Left ventricle myocardium inferior (tissue), 1 donor: ENCODE data around the gene SLC35D1. TPM values are rescaled to one million over a fixed set of nuclear protein-coding genes. Genes with fewer than 3 reads are reported as not detected.
"Not testable (repeated sequence)": the region's sequence is repeated elsewhere in the genome, so short reads cannot be mapped to it uniquely, and the experiment has no call there.

Source experiments
- DNase-seq: peaks from one replicate; pipeline ENCODE4 v3.0.0-alpha.2; 2020
- H3K27ac ChIP-seq: fragments of 200-600 bp; replicated peaks from 2 replicates; pipeline ENCODE4 v1.8.0; 2021
- H3K27me3 ChIP-seq: fragments of 200-600 bp; 2 replicates; pipeline ENCODE4 v1.8.0; 2021; ENCODE audit warnings: low read depth
- H3K36me3 ChIP-seq: fragments of 200-600 bp; 2 replicates; pipeline ENCODE4 v1.8.0; 2021
- H3K4me1 ChIP-seq: fragments of 200-600 bp; 2 replicates; pipeline ENCODE4 v1.8.0; 2021
- H3K4me3 ChIP-seq: fragments of 200-600 bp; 2 replicates; pipeline ENCODE4 v1.8.0; 2021; ENCODE audit warnings: mild to moderate bottlenecking, moderate library complexity
- H3K9me3 ChIP-seq: fragments of 200-600 bp; replicated peaks from 2 replicates; pipeline ENCODE4 v1.8.0; 2021
- intact Hi-C: fragments of 100-400 bp; cut with micrococcal nuclease; formaldehyde crosslinking; loops from one replicate; pipeline ENCODE4 v1.11.0; 2022
- total RNA-seq: library from RNA; stranded (reverse); fragmentation: NEBNext Ultra II Directional; extraction: Animal tissue kit (Norgen Biotek cat#: 25700); gene quantifications from one replicate; pipeline ENCODE4 v1.2.1, GENCODE V29; 2021
- TF ChIP-seq, protein P1 (sequence below): fragments of 200-600 bp; IDR thresholded peaks from 2 replicates; pipeline ENCODE4 v1.8.0; 2021; ENCODE audit warnings: antibody characterized with exemption, mild to moderate bottlenecking, borderline replicate concordance
- donor health status: DM: no; HTN: yes; CAD: no; lungs with severe emphysema.

The SLC35D1 gene
- total RNA-seq, 1 donor from 2014 or later, result 2.6 TPM

DNA sequence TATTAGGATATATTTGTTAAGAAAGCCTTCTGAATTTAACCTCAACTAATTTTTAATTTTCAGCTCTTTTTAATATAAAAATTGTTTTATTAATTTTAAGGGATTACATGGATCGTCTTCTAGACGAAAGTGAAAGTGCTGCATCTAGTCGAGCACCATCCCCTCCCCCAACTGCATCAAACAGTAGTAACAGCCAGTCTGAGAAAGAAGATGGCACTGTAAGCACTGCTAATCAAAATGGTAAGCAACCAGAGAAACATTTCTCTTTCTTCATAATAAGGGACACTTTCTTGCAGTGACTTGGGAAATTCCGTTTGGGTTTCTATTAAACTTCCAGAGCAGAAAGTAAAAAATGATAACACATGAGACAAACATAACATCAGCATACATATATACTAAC, 72.3 kb downstream of the SLC35D1 start:
- Histone ChIP-seq H3K36me3 (peaks cover 89% of the 10 kb centered on the region), H3K4me3 (peak overlapping the region; percentile 55), H3K27ac (peak overlapping the region; percentile 53), H3K27me3 (no peaks in the 10 kb centered on the region), H3K9me3 (no peaks in the 10 kb centered on the region), H3K4me1 (peaks cover 19% of the 10 kb centered on the region)
- DNase-seq, result no peak
- TF ChIP-seq, protein P1, sequence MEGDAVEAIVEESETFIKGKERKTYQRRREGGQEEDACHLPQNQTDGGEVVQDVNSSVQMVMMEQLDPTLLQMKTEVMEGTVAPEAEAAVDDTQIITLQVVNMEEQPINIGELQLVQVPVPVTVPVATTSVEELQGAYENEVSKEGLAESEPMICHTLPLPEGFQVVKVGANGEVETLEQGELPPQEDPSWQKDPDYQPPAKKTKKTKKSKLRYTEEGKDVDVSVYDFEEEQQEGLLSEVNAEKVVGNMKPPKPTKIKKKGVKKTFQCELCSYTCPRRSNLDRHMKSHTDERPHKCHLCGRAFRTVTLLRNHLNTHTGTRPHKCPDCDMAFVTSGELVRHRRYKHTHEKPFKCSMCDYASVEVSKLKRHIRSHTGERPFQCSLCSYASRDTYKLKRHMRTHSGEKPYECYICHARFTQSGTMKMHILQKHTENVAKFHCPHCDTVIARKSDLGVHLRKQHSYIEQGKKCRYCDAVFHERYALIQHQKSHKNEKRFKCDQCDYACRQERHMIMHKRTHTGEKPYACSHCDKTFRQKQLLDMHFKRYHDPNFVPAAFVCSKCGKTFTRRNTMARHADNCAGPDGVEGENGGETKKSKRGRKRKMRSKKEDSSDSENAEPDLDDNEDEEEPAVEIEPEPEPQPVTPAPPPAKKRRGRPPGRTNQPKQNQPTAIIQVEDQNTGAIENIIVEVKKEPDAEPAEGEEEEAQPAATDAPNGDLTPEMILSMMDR, result no peak
- intact Hi-C loops, result no loop called here

DNA sequence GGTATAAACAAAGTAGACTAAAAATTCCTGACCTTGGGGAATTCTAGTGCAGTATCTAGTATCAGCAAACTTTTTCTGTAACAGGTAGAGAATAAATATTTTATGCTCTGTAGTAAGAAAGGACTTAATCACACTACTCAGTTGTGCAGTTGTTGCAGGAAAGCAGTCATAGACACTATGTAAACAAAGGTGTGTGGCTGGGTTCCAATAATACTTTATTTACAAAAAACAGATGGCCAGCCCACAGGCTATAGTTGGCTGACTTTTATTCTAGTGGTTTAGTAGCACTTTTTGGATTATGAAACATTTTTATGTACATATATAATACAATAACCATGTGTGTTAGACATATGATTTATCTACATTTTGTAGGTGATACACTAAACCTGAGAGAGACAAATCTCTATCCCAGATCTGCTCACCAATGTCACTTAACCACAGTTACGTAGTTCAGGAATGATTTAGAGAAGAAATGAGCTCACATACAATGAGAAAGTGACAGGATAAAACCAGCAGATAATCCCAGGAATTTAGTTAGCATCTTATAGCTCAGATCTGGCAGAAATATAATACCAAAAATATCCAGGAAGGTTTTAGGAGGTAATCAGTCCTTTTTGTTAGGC, 73.1 kb downstream of the SLC35D1 start:
- TF ChIP-seq, protein P1, result no peak
- Histone ChIP-seq H3K27me3 (no peaks in the 10 kb centered on the region), H3K4me3 (peak overlapping the region; percentile 55), H3K4me1 (peaks cover 19% of the 10 kb centered on the region), H3K36me3 (peaks cover 87% of the 10 kb centered on the region), H3K27ac (peak overlapping the region; percentile 53), H3K9me3 (no peaks in the 10 kb centered on the region)
- DNase-seq, result no peak
- intact Hi-C loops, result no loop called here

DNA sequence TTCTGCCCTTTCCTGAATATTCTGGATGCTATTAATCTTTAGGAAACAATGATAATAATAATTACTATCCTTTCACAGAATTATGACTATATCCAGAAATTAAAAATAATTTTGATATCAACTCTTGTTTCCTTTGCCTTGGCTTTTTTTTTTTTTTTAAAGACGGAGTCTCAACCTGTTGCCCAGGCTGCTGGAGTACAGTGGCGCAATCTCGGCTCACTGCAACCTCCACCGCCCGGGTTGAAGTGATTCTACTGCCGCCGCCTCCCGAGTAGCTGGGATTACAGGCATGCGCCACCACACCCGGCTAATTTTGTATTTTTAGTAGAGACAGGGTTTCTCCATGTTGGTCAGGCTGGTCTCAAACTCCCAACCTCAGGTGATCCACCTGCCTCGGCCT, 74.3 kb downstream of the SLC35D1 start:
- H3K27me3 ChIP-seq, intact Hi-C loops, H3K4me3 ChIP-seq, DNase-seq, H3K9me3 ChIP-seq, H3K27ac ChIP-seq: not testable (repeated sequence)
- Histone ChIP-seq H3K36me3 (peaks cover 90% of the 10 kb centered on the region), H3K4me1 (peaks cover 19% of the 10 kb centered on the region)

DNA sequence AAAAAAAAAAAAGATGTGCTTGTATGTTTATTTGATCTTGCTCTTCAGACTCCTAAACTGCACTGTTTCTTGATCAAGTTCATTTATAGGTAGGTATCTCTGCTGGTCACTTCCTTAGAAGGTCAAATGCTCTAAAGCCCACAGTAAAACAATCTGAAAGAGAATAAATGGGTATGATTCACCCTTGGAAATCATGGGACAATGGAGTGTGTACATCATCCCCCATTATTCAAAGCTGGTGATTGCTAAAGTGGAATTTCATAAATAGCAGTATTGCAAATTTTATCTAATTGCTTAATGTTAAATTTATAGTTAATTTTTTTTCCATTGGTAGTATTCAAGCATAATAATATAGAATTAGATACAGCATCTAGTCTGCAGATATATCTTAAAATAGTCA, 75.7 kb downstream of the SLC35D1 start:
- H3K36me3 ChIP-seq, result peaks cover 83% of the 10 kb centered on the region
- peaks cover 19% of the 10 kb centered on the region for H3K4me1 ChIP-seq
- intact Hi-C loops, result no loop called here
- no peaks in the 10 kb centered on the region for H3K9me3 ChIP-seq
- H3K27me3 ChIP-seq, result no peaks in the 10 kb centered on the region
- H3K4me3 ChIP-seq, result no peak overlapping the region
- no peak overlapping the region for H3K27ac ChIP-seq
- TF ChIP-seq, protein P1, result no peak
- no peak for DNase-seq

DNA sequence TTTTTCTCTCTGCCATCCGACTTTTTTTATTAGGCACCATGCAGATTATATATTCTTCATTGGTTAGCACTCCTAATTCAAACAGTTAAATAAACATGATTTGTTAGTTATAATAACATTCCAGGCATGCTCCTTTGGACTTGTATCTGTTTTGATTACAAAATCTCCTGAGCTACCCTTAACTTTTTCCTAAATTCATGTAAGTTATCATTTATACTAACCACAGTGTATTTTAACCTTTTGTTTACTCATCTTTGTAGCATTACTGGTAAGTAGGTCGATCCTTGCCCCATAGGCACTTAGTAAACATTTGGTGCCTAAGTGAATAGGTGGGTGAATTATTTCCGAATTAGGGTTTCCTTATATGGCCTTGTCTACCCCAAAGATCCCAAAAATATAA, 85.4 kb downstream of the SLC35D1 start:
- no peaks in the 10 kb centered on the region for H3K27me3 ChIP-seq
- peaks cover 14% of the 10 kb centered on the region for H3K9me3 ChIP-seq
- intact Hi-C loops, result no loop called here
- no peak for DNase-seq
- H3K4me1 ChIP-seq, result no peaks in the 10 kb centered on the region
- H3K27ac ChIP-seq, result no peak overlapping the region
- TF ChIP-seq, protein P1, result no peak
- H3K4me3 ChIP-seq, result no peak overlapping the region
- peaks cover 82% of the 10 kb centered on the region for H3K36me3 ChIP-seq

DNA sequence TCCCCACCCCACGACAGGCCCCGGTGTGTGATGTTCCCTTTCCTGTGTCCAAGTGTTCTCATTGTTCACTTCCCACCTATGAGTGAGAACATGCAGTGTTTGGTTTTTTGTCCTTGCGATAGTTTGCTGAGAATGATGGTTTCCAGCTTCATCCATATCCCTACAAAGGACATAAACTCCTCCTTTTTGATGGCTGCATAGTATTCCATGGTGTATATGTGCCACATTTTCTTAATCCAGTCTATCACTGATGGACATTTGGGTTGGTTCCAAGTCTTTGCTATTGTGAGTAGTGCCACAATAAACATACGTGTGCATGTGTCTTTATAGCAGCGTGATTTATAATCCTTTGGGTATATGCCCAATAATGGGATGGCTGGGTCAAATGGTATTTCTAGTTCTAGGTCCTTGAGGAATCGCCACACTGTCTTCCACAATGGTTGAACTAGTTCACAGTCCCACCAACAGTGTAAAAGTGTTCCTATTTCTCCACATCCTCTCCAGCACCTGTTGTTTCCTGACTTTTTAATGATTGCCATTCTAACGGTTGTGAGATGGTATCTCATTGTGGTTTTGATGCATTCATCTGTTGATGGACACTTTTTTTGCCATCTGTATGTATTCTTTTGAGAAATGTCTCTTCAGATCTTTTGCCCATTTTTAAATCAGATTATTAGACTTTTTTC, 87.6 kb downstream of the SLC35D1 start:
- Histone ChIP-seq H3K9me3 (peaks cover 14% of the 10 kb centered on the region), H3K36me3 (peaks cover 86% of the 10 kb centered on the region)
- H3K4me3 ChIP-seq, H3K4me1 ChIP-seq, H3K27me3 ChIP-seq, intact Hi-C loops, H3K27ac ChIP-seq, DNase-seq: not testable (repeated sequence)
